Posterior vena cava (tissue), 2 donors: Measurements from ENCODE around the gene MLH1. TPM values are rescaled to one million over a fixed set of nuclear protein-coding genes. Genes with fewer than 3 reads are reported as not detected.

ENCODE experiments used
- DNase-seq: peaks from one replicate; pipeline ENCODE4 v3.0.0-alpha.2; 2020; ENCODE audit warnings: low spot score
- intact Hi-C, 2 donors: fragments of 100-400 bp; cut with DNase I; formaldehyde crosslinking; loops; one replicate each; pipeline versions ENCODE4 v1.14.1 to v1.14.2; 2022 to 2023
- total RNA-seq, 2 donors: library from RNA; stranded (reverse); fragmentation: NEBNext Ultra II Directional; extraction: Animal tissue kit (Norgen Biotek cat#: 25700); gene quantifications; one replicate each; pipeline ENCODE4 v1.2.1, GENCODE V29; 2021
- donor health status: DM: yes; HTN: yes; CAD: no.
- donor health status: DM: yes; HTN: yes; CAD: no.

Gene MLH1
- total RNA-seq, 2 donors from 2014 or later = 24.2 to 26.9 TPM

DNA sequence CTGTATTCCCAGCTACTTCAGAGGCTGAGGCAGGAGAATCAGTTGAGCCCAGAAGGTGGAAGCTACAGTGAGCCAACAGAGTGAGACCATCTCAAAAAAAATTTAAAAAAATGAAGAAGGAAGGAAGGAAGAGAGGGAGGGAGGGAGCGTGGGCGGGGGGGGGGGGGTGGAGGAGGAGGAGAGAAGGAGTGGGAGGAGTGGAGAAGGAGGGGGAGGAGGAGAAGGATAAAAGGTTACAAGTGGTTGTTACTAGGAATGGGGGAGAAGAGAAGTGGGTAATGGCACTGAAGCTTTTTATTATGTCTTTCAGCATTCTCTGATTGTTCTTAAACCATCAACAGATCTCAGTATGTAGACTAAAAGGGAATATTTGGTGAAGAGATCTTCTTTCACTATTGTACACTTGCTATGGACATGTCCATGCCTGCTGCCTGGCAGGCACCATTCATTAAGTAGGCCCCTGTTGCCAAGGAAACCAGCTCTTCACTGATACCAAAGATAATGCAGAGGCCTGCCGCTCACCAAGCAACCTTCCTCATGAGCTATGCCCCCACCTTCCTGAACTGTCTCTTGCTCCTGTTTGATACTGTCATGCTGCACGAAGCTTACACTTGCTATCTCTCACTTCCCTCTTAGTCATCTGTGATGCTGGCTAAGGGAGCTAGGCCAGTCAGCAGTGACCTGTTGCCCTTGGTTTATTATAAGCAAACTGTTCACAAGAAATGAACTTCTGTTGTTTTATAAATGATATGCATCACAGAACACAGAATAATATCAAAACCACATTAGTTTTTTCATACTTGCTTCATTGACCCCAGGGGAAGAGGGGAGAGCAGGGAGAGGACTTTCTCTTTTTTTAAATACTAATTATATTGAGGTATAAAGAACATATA, 23.5 kb upstream of the MLH1 start:
- DNase-seq = no peak
- intact Hi-C loops = no loop called here

DNA sequence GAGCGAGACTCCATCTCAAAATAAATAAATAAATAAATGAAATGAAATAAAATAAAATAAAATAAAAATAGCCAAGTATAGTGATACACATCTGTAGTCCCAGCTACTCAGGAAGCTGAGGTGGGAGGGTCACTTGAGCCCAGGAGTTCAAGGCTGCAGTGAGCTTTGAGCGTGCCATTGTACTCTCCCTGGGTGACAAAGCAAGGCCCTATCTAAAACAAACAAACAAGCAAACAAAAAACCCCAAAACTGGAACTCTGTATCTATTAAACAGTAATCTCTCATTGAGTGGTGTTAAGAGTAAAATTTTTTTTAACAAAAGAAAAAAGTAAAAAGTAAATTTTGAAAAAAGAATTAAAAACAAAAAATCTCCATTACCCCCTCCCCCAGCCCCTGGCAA, 21.2 kb upstream of the MLH1 start:
- intact Hi-C loops = no loop called here

DNA sequence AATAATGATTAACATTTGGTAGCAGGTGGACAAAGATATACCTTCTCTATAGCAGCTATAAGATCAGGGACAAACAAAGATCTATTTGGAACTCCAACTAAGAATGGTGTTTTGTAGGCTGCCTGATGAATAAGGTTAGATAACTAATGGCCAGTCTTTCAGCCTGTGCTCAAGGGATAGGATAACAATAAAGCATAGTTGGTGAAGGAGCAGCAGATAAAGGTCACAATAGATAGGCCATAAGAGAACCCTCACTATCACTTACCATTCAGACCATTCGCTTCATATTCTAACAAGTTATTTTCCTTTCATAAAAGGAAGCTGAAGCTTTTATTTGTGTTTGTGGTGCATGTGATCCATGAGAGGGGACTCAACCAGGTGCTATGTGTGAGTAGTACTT, 20.2 kb upstream of the MLH1 start:
- no peak for DNase-seq
- intact Hi-C loops = no loop called here

More for the DNA sequence above, 21.2 kb upstream of the MLH1 start:
- no peak for DNase-seq

DNA sequence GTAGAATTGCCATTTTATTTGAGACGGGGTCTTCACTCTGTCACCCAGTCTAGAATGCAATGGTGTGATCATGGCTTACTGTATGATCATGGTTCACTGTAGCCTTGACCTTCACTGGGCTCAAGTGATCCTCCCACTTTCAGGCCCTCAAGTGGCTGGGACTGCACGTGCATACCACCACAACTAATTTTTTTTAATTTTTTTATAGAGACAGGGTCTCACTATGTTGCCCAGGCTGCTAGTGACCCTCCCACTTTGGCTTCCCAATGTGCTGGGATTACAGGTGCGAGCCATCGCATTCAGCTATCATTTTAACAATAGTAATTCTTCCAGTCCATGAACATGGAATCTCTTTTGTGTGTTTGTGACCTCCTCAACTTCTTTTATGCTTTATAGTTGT, 12.3 kb upstream of the MLH1 start:
- no peak for DNase-seq
- intact Hi-C loops = no loop called here

DNA sequence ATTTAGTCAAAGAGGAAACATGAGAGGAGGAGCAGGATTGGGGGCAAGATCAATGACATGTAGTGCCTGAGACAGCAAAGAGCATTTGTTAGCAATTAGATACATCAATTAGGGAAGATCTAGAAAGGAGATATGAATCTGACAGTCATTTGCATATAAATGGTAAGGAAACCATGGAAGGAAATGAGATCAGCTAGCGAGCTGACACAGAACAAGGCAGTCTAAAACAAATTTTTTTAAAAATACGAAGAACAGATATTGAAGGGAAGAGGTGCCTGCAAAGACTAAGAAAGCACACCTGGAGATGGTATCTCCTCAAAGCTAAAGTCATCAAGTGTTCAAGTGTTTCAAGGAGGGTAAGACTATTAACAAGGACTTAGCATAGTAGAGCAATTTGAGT, 5.0 kb upstream of the MLH1 start:
- intact Hi-C loops = no loop called here
- DNase-seq = no peak

DNA sequence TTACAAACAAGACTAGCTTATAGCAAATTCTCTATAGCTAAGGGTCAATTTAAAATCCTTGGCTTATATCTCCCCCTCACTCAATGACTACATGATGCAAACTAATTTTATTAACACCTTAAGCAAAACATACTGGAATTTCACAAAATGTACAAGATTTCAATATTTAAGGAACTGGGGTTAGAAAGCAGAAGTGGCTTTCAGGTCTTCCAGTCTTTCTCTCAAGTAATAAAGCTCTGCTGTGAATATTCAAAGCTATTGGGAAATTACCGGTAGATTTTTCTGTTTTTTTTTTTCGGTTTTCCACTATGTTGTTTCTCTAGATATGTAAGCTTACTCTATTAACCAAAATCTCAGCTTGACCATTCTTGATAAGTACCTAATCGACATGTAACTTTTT, 4.3 kb upstream of the MLH1 start:
- intact Hi-C loops = no loop called here
- no peak for DNase-seq

DNA sequence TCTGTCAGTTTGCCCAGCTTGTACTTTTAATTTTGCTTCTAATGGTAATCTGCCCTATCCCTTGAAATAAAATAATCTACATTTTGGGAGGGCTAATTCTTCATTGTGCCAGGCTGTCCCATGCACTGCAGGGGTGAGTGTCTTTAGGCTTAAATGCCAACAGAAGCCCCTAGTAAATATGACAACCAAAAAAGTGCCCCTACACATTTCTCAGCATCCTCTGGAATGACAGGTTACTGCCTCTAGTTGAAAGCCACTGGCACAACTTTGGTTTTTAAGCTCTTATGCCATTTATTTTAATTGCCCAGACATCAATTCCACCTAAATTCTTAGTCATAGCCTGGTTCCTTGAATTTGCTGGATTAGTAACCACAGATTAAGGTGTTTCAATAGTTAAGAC, 3.8 kb upstream of the MLH1 start:
- no peak for DNase-seq
- intact Hi-C loops = no loop called here

DNA sequence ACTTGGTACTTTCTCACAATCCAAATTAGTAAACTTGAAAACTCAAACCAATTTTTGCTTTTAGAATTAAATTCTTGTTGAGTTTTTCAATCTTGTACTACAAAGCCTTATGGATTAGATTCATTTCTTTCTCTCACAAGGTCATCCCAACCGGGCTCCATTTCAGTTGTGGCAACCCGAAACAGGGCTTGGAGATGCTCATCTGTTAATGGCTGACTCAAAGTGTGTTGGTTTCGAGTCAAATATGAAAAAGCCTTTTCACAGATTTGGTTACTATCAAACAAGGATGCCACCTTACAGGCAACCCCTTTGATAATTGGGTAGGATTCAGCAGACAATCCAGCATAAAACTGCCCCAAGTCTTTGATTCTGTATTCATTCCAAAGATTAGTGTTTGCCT, 2.2 kb upstream of the MLH1 start:
- no peak for DNase-seq
- intact Hi-C loops = no loop called here

DNA sequence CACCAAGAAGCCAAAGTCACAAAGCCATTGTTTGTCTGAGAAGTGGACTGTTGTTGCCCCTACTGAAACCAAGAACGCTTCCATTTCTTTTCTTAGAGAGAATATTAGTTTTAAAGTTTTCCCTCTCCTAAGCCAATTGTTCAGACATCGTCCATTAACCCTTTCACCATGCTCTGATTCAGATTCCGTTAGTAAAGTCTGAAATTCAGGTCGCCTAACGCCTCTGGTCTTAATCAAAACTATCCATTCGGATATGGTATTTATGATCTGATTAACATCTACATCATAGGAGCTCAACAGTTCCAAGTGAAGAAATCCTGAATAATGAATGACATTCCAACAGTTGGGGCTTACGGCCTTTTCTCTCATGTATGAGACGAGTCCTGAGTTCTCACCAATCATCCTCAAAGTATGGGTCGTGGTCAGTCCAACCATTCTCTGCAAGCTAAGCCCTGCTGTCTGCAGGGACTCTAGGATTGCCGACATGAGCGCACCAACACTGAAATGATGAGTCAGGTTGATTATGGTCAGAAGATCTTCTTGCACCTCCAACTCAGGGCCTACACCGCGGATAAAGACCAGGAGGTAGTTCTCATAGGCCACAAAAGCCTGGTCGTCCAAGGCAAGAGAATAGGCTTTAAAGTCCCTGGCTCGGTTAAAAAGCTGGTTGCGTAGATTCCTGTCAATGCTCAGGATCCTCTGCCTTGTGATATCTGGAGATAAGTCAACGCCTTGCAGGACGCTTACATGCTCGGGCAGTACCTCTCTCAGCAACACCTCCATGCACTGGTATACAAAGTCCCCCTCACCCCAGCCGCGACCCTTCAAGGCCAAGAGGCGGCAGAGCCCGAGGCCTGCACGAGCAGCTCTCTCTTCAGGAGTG, 1.2 kb upstream of the MLH1 start:
- intact Hi-C loops = no loop called here
- no peak for DNase-seq

DNA sequence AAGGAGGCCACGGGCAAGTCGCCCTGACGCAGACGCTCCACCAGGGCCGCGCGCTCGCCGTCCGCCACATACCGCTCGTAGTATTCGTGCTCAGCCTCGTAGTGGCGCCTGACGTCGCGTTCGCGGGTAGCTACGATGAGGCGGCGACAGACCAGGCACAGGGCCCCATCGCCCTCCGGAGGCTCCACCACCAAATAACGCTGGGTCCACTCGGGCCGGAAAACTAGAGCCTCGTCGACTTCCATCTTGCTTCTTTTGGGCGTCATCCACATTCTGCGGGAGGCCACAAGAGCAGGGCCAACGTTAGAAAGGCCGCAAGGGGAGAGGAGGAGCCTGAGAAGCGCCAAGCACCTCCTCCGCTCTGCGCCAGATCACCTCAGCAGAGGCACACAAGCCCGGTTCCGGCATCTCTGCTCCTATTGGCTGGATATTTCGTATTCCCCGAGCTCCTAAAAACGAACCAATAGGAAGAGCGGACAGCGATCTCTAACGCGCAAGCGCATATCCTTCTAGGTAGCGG, 452 bp upstream of the MLH1 start, which contains the start of gene EPM2AIP1:
Gene EPM2AIP1 (minus strand): TSS at position 326 of the 520 bp plus-strand sequence. CDS start 54 bp downstream, at position 272.
- intact Hi-C loops = no loop called here
- peak; percentile 99 for DNase-seq

DNA sequence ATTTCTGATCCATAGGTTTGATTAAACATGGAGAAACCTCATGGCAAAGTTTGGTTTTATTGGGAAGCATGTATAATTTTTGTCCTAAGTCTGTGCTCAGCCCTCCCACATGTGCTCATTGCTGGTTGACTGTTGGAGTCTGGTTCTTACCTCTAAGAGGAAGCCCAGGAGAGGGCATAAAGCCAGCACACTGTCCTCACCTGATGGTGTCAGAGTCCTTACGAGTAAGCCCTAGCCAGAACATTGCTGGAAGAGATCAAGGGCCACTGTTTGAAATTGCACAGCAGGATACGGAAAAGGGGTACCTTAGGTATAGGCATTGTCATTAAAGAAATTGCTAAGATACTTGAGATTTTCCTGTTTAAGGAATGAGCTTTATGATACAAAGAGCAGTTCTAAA, 21.3 kb downstream of the MLH1 start:
- no peak for DNase-seq
- intact Hi-C loops = no loop called here

DNA sequence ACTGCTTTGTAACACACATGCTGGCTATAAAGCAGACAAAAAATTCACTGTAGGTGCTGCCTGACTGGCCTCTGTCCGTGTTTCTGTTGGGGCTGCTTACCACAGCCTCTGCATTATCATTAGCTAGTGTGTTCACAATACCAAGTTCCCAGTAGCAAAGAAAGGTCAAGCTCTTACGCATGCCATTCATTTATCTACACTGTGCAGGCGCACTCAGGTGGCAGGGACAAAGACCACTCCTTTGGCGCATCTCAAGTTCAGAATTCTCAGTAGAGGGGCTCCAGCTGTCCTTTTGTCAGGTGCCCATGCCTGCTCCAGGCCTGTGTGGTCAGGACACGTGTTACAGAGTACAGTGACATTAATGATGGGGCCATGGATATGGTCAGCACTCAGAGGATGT, 22.3 kb downstream of the MLH1 start:
- DNase-seq = no peak

DNA sequence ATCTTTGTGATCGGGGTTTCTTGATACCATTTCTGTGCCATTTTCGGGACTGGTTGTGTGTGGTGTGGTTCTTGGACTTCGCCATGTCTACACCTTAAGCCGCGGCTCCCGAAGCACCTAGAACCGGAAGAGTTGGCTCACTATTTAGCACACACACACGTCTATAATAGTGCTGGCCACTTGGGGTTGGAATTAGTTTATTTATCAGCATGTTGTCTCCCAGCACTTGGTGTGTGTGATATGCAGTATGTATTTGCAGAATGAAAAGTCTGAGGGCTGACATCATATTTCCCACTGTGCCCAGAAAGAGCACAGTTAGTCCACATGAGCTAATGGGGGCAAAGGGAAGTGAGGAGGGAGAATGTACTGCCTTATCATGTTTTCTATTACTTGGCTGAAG, 23.6 kb downstream of the MLH1 start:
- intact Hi-C loops = no loop called here
- no peak for DNase-seq

More for the DNA sequence above, 22.3 kb downstream of the MLH1 start:
- intact Hi-C loops = no loop called here

DNA sequence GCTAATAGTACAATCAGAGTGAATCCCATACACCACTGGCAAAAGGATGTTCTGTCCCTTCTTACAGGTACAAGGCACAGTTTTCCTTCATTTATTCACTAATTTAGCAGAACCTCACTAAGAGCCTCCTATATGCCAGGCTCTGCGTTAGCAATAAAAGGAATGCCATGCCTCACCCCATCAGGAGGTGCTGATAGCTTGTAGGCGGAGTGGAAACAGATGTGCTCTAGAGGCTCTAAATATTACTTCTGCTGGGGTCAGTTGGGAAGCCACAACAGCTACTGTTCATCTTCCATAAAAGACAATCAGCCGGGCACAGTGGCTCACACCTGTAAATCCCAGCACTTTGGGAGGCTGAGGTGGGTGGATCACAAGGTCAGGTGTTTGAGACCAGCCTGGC, 24.4 kb downstream of the MLH1 start:
- intact Hi-C loops = no loop called here
- DNase-seq = no peak

DNA sequence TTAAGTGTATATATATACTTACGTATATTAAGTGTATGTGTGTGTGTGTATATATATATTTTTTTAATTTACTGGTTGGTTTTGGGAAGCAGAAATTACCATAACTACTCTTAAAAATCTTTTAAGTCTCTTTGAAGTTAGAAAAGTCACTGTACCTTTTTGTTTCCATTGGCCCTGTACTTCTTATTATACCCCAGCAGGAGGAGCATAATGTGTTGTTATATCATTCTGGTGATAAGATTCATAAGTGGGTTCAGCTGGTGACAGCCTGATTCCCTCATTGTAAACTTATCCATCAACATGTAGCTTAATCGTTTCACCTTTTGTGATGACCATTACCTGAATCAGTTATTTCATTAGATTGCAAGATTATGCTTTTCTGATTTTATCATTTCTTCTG, 30.8 kb downstream of the MLH1 start:
- intact Hi-C loops = loop anchor here (10.0 kb wide), 1 partner anchor 191 kb away; no protein-coding TSS in a partner anchor
- no peak for DNase-seq

DNA sequence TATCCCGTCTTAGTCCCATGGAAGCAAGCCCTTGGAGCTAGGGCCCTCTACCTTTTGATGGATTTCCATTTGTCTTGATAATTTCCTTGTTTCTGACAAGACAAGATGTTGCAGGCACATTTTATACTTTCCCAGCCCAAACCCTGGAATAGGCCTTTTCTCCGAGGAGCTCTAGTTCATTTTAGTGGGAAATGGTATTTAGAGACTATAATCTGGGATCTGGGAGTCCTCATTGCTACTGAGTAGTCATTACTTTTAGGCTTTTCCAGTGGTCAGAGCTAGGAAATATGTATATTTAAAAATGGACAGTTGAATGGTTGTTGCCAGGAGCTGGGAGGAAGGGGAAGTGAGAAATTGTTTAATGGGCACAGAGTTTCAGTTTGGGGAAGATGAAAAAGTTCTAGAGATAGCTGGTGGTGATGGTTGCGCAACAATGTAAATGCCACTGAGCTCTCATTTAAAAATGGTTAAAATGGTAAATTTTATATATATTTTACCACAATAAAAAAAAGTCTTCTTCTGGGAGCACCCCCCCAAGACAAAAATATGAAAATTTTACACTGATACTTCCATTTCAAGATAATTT, 31.6 kb downstream of the MLH1 start:
- no peak for DNase-seq
- intact Hi-C loops = loop anchor here (10.0 kb wide), 1 partner anchor 190 kb away; no protein-coding TSS in a partner anchor

DNA sequence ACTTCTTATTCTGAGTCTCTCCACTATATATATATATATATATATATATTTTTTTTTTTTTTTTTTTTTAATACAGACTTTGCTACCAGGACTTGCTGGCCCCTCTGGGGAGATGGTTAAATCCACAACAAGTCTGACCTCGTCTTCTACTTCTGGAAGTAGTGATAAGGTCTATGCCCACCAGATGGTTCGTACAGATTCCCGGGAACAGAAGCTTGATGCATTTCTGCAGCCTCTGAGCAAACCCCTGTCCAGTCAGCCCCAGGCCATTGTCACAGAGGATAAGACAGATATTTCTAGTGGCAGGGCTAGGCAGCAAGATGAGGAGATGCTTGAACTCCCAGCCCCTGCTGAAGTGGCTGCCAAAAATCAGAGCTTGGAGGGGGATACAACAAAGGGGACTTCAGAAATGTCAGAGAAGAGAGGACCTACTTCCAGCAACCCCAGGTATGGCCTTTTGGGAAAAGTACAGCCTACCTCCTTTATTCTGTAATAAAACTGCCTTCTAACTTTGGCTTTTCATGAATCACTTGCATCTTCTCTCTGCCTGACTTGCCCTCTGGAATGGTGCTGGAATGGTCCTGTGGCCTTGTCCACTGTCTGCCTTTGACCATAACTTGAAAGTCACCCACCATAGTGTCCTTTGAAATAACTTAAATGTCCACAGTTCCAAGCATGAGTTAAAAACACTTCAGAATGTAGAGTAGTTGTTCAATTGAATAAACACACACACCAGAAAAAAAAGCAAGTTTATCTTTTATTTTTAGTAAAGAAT, 32.4 kb downstream of the MLH1 start:
- intact Hi-C loops = loop anchor here (10.0 kb wide), 1 partner anchor 189 kb away; no protein-coding TSS in a partner anchor

DNA sequence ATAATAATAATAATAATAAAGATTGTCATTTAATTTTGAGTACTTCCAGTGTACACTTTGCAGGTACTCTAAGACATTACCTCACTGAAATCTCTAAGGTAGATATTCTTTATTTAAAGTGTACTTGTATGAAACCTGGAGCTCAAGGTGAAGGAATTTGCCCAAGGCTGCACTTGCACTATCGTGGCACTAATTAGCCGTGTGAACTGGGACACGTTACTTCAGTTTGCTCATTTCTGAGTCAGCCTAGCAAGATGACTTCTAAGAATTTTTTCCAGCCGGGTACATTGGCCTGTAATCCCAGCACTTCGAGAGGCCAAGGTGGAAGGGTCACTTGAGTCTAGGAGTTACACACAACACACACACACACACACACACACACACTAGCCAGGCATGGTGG, 33.5 kb downstream of the MLH1 start:
- intact Hi-C loops = loop anchor here (10.0 kb wide), 1 partner anchor 188 kb away; no protein-coding TSS in a partner anchor
- no peak for DNase-seq

More for the DNA sequence above, 32.4 kb downstream of the MLH1 start:
- no peak for DNase-seq

DNA sequence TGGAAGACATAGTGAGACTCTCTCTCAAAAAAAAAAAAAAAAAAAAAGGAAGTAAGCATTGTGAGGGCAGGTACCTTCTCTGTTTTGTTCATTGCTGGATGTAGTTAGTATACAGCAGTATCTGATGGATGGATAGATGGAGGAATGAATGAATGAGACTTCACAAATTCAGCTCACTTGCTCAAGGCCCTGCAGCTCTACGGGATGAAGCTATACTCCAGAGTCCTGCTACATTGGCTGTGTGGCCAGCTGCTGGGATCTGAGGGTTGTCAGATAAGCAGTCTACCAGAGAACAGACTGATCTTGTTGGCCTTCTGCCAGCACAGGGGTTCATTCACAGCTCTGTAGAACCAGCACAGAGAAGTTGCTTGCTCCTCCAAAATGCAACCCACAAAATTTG, 35.0 kb downstream of the MLH1 start:
- no peak for DNase-seq
- intact Hi-C loops = loop anchor here (10.0 kb wide), 1 partner anchor 186 kb away; no protein-coding TSS in a partner anchor
